ENCODE measurements around the gene ACP3. TPM values are rescaled to one million over a fixed set of nuclear protein-coding genes. Genes with fewer than 3 reads are reported as not detected.

The ACP3 gene
- total and polyA plus RNA-seq, 2 of the 13 experiments (the other 11 are each of a cell fraction or from before 2014, with no cell fraction given) = not detected

DNA sequence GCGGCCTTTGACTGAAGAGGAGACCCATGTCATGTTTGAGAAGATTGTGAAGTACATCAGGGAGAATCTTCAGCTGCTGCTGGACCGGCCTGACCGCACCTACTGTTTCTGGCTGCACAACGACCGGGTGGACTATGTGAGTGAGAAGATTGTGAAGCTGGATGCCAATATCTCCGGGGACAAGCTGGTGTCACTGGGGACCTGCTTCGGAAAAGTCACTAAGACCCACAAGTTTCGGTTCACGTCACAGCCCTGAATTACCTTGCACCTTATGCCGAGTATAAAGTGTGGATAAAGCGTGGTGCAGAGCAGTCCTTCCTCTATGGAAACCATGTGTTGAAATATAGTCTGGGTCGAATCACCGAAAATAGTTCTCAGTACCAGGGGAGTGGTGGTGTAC, 84.0 kb downstream of the ACP3 start:
- WGBS (ENCODE audit: low lambda C conversion rate) = 9% methylated on average over 13 of the region's 13 CpGs
- no peak for ATAC-seq
- BruUV-seq (replicated peaks) = no TSS peak
- H3K4me3 ChIP-seq (replicated peaks in 1 of 3; ENCODE audit: insufficient read depth in 1 of 3, low read depth in 2 of 3, low read length in 3 of 3) = no peak overlapping the region
- in situ Hi-C loops (cut with HindIII; ENCODE audit: extremely low pct_ligation_motif_present, low pct_unique_long_range_greater_than_20kb) = no loop called here
- no peak overlapping the region for H2AFZ ChIP-seq (ENCODE audit: low read length)
- TF ChIP-seq SALL2 (CRISPR knock-in tag; IDR thresholded peaks at IDR 0.05) (no peak), ZNF780A (CRISPR knock-in tag; IDR thresholded peaks at IDR 0.05) (no peak), ZBTB20 (CRISPR knock-in tag; IDR thresholded peaks at IDR 0.05; ENCODE audit: borderline replicate concordance, low read depth) (no peak), MIER3 (CRISPR knock-in tag; IDR thresholded peaks at IDR 0.05; ENCODE audit: borderline replicate concordance) (no peak), ZNF292 (CRISPR knock-in tag; IDR thresholded peaks at IDR 0.05; ENCODE audit: borderline replicate concordance, low read depth) (no peak)
- TF ChIP-seq, protein P1, sequence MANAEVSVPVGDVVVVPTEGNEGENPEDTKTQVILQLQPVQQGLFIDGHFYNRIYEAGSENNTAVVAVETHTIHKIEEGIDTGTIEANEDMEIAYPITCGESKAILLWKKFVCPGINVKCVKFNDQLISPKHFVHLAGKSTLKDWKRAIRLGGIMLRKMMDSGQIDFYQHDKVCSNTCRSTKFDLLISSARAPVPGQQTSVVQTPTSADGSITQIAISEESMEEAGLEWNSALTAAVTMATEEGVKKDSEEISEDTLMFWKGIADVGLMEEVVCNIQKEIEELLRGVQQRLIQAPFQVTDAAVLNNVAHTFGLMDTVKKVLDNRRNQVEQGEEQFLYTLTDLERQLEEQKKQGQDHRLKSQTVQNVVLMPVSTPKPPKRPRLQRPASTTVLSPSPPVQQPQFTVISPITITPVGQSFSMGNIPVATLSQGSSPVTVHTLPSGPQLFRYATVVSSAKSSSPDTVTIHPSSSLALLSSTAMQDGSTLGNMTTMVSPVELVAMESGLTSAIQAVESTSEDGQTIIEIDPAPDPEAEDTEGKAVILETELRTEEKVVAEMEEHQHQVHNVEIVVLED (CRISPR knock-in tag; IDR thresholded peaks at IDR 0.05; ENCODE audit: borderline replicate concordance) = no peak
- H3K36me3 ChIP-seq (replicated peaks in 1 of 2; ENCODE audit: control insufficient read depth in 1 of 2, insufficient read depth in 2 of 2, low read length in 2 of 2) = no peaks in the 10 kb centered on the region
- no peaks in the 10 kb centered on the region for H3K4me1 ChIP-seq (ENCODE audit: insufficient read depth, low read length)
- H4K20me1 ChIP-seq (ENCODE audit: insufficient read depth, low read length) = no peaks in the 10 kb centered on the region
- no peak for FAIRE-seq
- H3K27me3 ChIP-seq (ENCODE audit: control insufficient read depth in 1 of 2, insufficient read depth in 2 of 2, low read length in 2 of 2) = peaks cover 0 to 13% of the 10 kb centered on the region in 2 experiments; a peak in 2 of 5 replicates
- ChIA-PET CTCF (ENCODE audit: low intra/inter-chr PET ratio, low total read pairs) (interaction anchor here (1.6 kb wide), 1 partner anchor 49 kb away, joined by 4 read pairs; no protein-coding TSS in a partner anchor), POLR2A (no interaction called here)
- H3K4me2 ChIP-seq (ENCODE audit: low read depth, low read length) = no peak overlapping the region; the same call in 1 of the 2 replicates
- no peak overlapping the region for H3K9ac ChIP-seq (ENCODE audit: insufficient read depth, low read depth, low read length)
- no peak overlapping the region for H3K27ac ChIP-seq (ENCODE audit: extremely low read length, insufficient read depth, low read length)
- no peak for DNase-seq (ENCODE audit: low spot score)
- H3K9me3 ChIP-seq (ENCODE audit: low read length) = no peaks in the 10 kb centered on the region
- H3K79me2 ChIP-seq (ENCODE audit: insufficient read depth, low read length) = no peaks in the 10 kb centered on the region
- intact Hi-C loops (cut with micrococcal nuclease; ENCODE audit: unreplicated experiment) = no loop called here

DNA sequence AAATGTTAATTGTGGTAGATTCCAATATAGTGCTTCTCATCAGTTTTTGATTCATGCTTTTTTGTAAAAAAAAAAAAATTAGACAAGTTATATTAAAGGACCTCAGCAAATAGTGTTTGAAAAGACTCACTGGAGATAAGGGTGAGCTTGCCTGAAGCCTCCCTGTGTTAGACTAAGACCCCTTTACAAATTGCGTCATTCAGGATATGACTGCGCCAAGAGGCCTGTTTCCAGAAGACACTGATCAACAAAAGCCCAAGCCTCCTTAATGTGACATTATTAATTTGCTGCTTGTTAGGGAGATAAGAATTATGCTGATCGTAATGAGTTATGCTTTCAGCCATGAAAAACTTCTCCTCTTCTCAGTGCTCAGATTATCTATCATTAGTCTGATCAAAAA, 87.1 kb downstream of the ACP3 start:
- H3K4me2 ChIP-seq (ENCODE audit: low read depth, low read length) = no peak overlapping the region
- no peaks in the 10 kb centered on the region for H4K20me1 ChIP-seq (ENCODE audit: insufficient read depth, low read length)
- no peak overlapping the region for H3K4me3 ChIP-seq (replicated peaks in 1 of 3; ENCODE audit: insufficient read depth in 1 of 3, low read depth in 2 of 3, low read length in 3 of 3)
- no peak overlapping the region for H3K9ac ChIP-seq (ENCODE audit: insufficient read depth, low read depth, low read length)
- CTCF ChIA-PET (ENCODE audit: low intra/inter-chr PET ratio, low total read pairs) = no interaction called here
- no peak overlapping the region for H3K27ac ChIP-seq (ENCODE audit: extremely low read length, insufficient read depth, low read length)
- no peak for FAIRE-seq
- in situ Hi-C loops (cut with HindIII; ENCODE audit: extremely low pct_ligation_motif_present, low pct_unique_long_range_greater_than_20kb) (no loop called here), intact Hi-C loops (cut with micrococcal nuclease; ENCODE audit: unreplicated experiment) (no loop called here)
- no peak overlapping the region for H2AFZ ChIP-seq (ENCODE audit: low read length)
- POLR2A ChIA-PET = no interaction called here
- no peak for ATAC-seq
- H3K27me3 ChIP-seq (ENCODE audit: control insufficient read depth in 1 of 2, insufficient read depth in 2 of 2, low read length in 2 of 2) = peaks cover 0 to 13% of the 10 kb centered on the region in 2 experiments; a peak in 2 of 5 replicates
- H3K36me3 ChIP-seq (replicated peaks in 1 of 2; ENCODE audit: control insufficient read depth in 1 of 2, insufficient read depth in 2 of 2, low read length in 2 of 2) = no peaks in the 10 kb centered on the region
- H3K4me1 ChIP-seq (ENCODE audit: insufficient read depth, low read length) = no peaks in the 10 kb centered on the region
- WGBS (ENCODE audit: low lambda C conversion rate) = 20% methylated on average over 3 of the region's 3 CpGs
- BruUV-seq (replicated peaks) = no TSS peak
- DNase-seq (ENCODE audit: low spot score) = no peak
- H3K79me2 ChIP-seq (ENCODE audit: insufficient read depth, low read length) = no peaks in the 10 kb centered on the region
- no peaks in the 10 kb centered on the region for H3K9me3 ChIP-seq (ENCODE audit: low read length)
- TF ChIP-seq ZNF709 (CRISPR knock-in tag; IDR thresholded peaks at IDR 0.05) = no peak
- no peak for TF ChIP-seq ZNF616 (CRISPR knock-in tag; IDR thresholded peaks at IDR 0.05; ENCODE audit: low read depth)
- TF ChIP-seq, protein P2, sequence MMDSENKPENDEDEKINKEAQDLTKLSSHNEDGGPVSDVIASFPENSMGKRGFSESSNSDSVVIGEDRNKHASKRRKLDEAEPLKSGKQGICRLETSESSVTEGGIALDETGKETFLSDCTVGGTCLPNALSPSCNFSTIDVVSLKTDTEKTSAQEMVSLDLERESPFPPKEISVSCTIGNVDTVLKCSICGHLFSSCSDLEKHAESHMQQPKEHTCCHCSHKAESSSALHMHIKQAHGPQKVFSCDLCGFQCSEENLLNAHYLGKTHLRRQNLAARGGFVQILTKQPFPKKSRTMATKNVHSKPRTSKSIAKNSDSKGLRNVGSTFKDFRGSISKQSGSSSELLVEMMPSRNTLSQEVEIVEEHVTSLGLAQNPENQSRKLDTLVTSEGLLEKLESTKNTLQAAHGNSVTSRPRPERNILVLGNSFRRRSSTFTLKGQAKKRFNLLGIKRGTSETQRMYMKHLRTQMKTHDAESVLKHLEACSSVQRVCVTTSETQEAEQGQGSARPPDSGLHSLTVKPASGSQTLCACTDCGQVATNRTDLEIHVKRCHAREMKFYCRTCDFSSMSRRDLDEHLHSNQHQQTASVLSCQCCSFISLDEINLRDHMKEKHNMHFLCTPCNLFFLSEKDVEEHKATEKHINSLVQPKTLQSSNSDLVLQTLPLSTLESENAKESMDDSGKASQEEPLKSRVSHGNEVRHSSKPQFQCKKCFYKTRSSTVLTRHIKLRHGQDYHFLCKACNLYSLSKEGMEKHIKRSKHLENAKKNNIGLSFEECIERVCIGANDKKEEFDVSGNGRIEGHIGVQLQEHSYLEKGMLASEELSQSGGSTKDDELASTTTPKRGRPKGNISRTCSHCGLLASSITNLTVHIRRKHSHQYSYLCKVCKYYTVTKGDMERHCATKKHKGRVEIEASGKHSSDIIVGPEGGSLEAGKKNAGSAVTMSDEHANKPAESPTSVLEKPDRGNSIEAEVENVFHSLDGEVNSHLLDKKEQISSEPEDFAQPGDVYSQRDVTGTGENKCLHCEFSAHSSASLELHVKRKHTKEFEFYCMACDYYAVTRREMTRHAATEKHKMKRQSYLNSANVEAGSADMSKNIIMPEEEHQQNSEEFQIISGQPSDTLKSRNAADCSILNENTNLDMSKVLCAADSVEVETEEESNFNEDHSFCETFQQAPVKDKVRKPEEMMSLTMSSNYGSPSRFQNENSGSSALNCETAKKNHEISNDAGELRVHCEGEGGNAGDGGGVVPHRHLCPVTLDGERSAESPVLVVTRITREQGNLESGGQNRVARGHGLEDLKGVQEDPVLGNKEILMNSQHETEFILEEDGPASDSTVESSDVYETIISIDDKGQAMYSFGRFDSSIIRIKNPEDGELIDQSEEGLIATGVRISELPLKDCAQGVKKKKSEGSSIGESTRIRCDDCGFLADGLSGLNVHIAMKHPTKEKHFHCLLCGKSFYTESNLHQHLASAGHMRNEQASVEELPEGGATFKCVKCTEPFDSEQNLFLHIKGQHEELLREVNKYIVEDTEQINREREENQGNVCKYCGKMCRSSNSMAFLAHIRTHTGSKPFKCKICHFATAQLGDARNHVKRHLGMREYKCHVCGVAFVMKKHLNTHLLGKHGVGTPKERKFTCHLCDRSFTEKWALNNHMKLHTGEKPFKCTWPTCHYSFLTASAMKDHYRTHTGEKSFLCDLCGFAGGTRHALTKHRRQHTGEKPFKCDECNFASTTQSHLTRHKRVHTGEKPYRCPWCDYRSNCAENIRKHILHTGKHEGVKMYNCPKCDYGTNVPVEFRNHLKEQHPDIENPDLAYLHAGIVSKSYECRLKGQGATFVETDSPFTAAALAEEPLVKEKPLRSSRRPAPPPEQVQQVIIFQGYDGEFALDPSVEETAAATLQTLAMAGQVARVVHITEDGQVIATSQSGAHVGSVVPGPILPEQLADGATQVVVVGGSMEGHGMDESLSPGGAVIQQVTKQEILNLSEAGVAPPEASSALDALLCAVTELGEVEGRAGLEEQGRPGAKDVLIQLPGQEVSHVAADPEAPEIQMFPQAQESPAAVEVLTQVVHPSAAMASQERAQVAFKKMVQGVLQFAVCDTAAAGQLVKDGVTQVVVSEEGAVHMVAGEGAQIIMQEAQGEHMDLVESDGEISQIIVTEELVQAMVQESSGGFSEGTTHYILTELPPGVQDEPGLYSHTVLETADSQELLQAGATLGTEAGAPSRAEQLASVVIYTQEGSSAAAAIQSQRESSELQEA (CRISPR knock-in tag; IDR thresholded peaks at IDR 0.05; ENCODE audit: not compliant biosample characterization) = no peak

All from HepG2 (cell line).